Measurements from ENCODE around the gene PGP. TPM values are rescaled to one million over a fixed set of nuclear protein-coding genes. Genes with fewer than 3 reads are reported as not detected.

The PGP gene
- total RNA-seq, 1 experiment from 2014 or later, result 32.6 TPM

GRCh38 chr16:2237102-2237482 is 22.5 kb upstream of the PGP start:
- Histone ChIP-seq H3K4me2 (ENCODE audit: low read length) (no peak overlapping the region), H4K20me1 (ENCODE audit: insufficient read depth) (no peaks in the 10 kb centered on the region), H3K27me3 (ENCODE audit: insufficient read depth, low read length) (no peaks in the 10 kb centered on the region), H2AFZ (ENCODE audit: low read depth, low read length, poor library complexity, severe bottlenecking) (no peak overlapping the region), H3K4me1 (ENCODE audit: control insufficient read depth in 1 of 2, insufficient read depth in 2 of 2, low read length in 2 of 2) (peaks cover 0 to 14% of the 10 kb centered on the region in 2 experiments; a peak in 3 of 4 replicates), H3K79me2 (ENCODE audit: insufficient read depth, low read length) (no peaks in the 10 kb centered on the region), H3K9me2 (ENCODE audit: insufficient read depth) (no peaks in the 10 kb centered on the region), H3K9ac (ENCODE audit: low read length) (no peak overlapping the region), H3K4me3 (replicated peaks in 1 of 2; ENCODE audit: low read depth in 1 of 2, low read length in 2 of 2) (no peak overlapping the region), H3K36me3 (ENCODE audit: control insufficient read depth in 1 of 2, insufficient read depth in 2 of 2, low read length in 2 of 2) (peaks cover 0 to 3% of the 10 kb centered on the region in 2 experiments; a peak in 1 of 4 replicates), H3K9me3 (ENCODE audit: control insufficient read depth in 1 of 2, insufficient read depth in 1 of 2, low read depth in 1 of 2, low read length in 2 of 2) (no peaks in the 10 kb centered on the region), H3K27ac (ENCODE audit: low read depth, low read length) (no peak overlapping the region)
- ChIA-PET RAD21 (ENCODE audit: low non-redundant PET in 1 of 2, low total read pairs in 2 of 2, uncharacterized antibody in 2 of 2, unreplicated experiment in 2 of 2) (no interaction called here), POLR2A (no interaction called here), CTCF (no interaction called here)
- no TSS peak for BruUV-seq (replicated peaks)
- intact Hi-C loops (cut with micrococcal nuclease), result no loop called here
- no peak for TF ChIP-seq POLR2A (IDR thresholded peaks at IDR 0.05; ENCODE audit: borderline replicate concordance, extremely low read depth, insufficient read depth, insufficient read length)
- TF ChIP-seq POLR2AphosphoS5 (IDR thresholded peaks at IDR 0.05; ENCODE audit: low read depth, low read length), result 0 out of 2 replicates have a peak, but pooled peaks have one; percentile 14
- TF ChIP-seq SIN3A (IDR thresholded peaks at IDR 0.05; ENCODE audit: low read depth), result no peak
- no peak for TF ChIP-seq JUND (IDR thresholded peaks at IDR 0.05)
- ATAC-seq, result no peak
- DNase-seq (ENCODE audit: low read depth, low spot score), result no peak

- no peak for TF ChIP-seq ZBTB33 (IDR thresholded peaks at IDR 0.05; ENCODE audit: extremely low read depth, insufficient replicate concordance, low read length)
- TF ChIP-seq ELF1 (IDR thresholded peaks at IDR 0.05; ENCODE audit: borderline replicate concordance, low read depth), result no peak
- no peak for TF ChIP-seq CEBPB (IDR thresholded peaks at IDR 0.05; ENCODE audit: low read depth)
- no TSS peak for BruUV-seq (replicated peaks)
- H4K20me1 ChIP-seq (ENCODE audit: insufficient read depth), result no peaks in the 10 kb centered on the region
- no peaks in the 10 kb centered on the region for H3K79me2 ChIP-seq (ENCODE audit: insufficient read depth, low read length)
- H3K9ac ChIP-seq (ENCODE audit: low read length), result no peak within 1 kb of the TSS
- RAD21 ChIA-PET (ENCODE audit: low non-redundant PET in 1 of 2, low total read pairs in 2 of 2, uncharacterized antibody in 2 of 2, unreplicated experiment in 2 of 2), result no interaction called here
- CTCF ChIA-PET, result no interaction called here
- intact Hi-C loops (cut with micrococcal nuclease), result no loop called here
- ATAC-seq (peak; percentile 51), DNase-seq (ENCODE audit: low read depth, low spot score) (no peak)
- no peaks in the 10 kb centered on the region for H3K9me2 ChIP-seq (ENCODE audit: insufficient read depth)
- POLR2A ChIA-PET, result no interaction called here
- H3K27me3 ChIP-seq (ENCODE audit: insufficient read depth, low read length), result no peaks in the 10 kb centered on the region
- no peak within 1 kb of the TSS; the same call in 1 of the 2 replicates for H3K27ac ChIP-seq (ENCODE audit: low read depth, low read length)
- no peaks in the 10 kb centered on the region for H3K9me3 ChIP-seq (ENCODE audit: control insufficient read depth in 1 of 2, insufficient read depth in 1 of 2, low read depth in 1 of 2, low read length in 2 of 2)
- H3K4me1 ChIP-seq (ENCODE audit: control insufficient read depth in 1 of 2, insufficient read depth in 2 of 2, low read length in 2 of 2), result peaks cover 0 to 14% of the 10 kb centered on the region in 2 experiments; a peak in 3 of 4 replicates
- no peak within 1 kb of the TSS for H3K4me3 ChIP-seq (replicated peaks in 1 of 2; ENCODE audit: low read depth in 1 of 2, low read length in 2 of 2)
- no peak within 1 kb of the TSS for H2AFZ ChIP-seq (ENCODE audit: low read depth, low read length, poor library complexity, severe bottlenecking)
- peaks cover 1 to 3% of the 10 kb centered on the region in 2 experiments; a peak in 1 of 4 replicates for H3K36me3 ChIP-seq (ENCODE audit: control insufficient read depth in 1 of 2, insufficient read depth in 2 of 2, low read length in 2 of 2)
- no peak within 1 kb of the TSS; the same call in 1 of the 2 replicates for H3K4me2 ChIP-seq (ENCODE audit: low read length)
Observed at GRCh38 chr16:2236337-2237101, 21.9 kb upstream of the PGP start, which contains the start of gene DNASE1L2. Gene DNASE1L2, plus strand, starts transcription at chr16:2236444. Its CDS starts 373 bp downstream, at chr16:2236817.
